ACC112 (cell line): Measurements from ENCODE around the gene NTF4.
"Not testable (repeated sequence)": the region's sequence is repeated elsewhere in the genome, so short reads cannot be mapped to it uniquely, and the experiment has no call there.

ENCODE experiments used
- H2AFZ ChIP-seq: fragments of 200-600 bp; sonication (generic); one replicate; pipeline ENCODE4 v1.6.0; 2017; ENCODE audit warnings: antibody characterized with exemption, low read length; ENCODE audit not compliant: unreplicated experiment
- H3K27ac ChIP-seq: fragments of 200-600 bp; sonication (generic); 2 replicates; pipeline ENCODE4 v1.5.1; 2014; ENCODE audit warnings: low read depth, mild to moderate bottlenecking, antibody characterized with exemption, low read length, moderate library complexity
- H3K27me3 ChIP-seq: fragments of 200-600 bp; sonication (generic); 2 replicates; pipeline ENCODE4 v1.6.1; 2014; ENCODE audit warnings: mild to moderate bottlenecking, antibody characterized with exemption, low read length, moderate library complexity, mixed read lengths; ENCODE audit not compliant: insufficient read depth
- H3K36me3 ChIP-seq: fragments of 200-600 bp; sonication (generic); 2 replicates; pipeline ENCODE4 v1.6.1; 2016; ENCODE audit warnings: mild to moderate bottlenecking, antibody characterized with exemption, low read length, moderate library complexity, mixed read lengths; ENCODE audit not compliant: insufficient read depth
- H3K4me1 ChIP-seq: fragments of 200-600 bp; sonication (generic); one replicate; pipeline ENCODE4 v1.6.1; 2016; ENCODE audit warnings: low read length, mixed read lengths; ENCODE audit not compliant: insufficient read depth, unreplicated experiment, control insufficient read depth
- H3K4me3 ChIP-seq: fragments of 200-600 bp; sonication (generic); 2 replicates; pipeline ENCODE4 v1.5.1; 2014; ENCODE audit warnings: mild to moderate bottlenecking, low read depth, low read length
- H3K79me2 ChIP-seq: fragments of 200-600 bp; sonication (generic); one replicate; pipeline ENCODE4 v1.6.0; 2016; ENCODE audit warnings: low read length; ENCODE audit not compliant: control insufficient read depth, unreplicated experiment, insufficient read depth

NTF4 gene

GRCh38 chr19:49029749-49030148 is 34.9 kb downstream of the NTF4 start:
- not testable (repeated sequence) for H3K27ac ChIP-seq, H3K4me3 ChIP-seq, H3K4me1 ChIP-seq, H2AFZ ChIP-seq, H3K36me3 ChIP-seq, H3K79me2 ChIP-seq, H3K27me3 ChIP-seq

- H3K36me3 ChIP-seq, H3K4me3 ChIP-seq, H3K27me3 ChIP-seq, H3K79me2 ChIP-seq, H2AFZ ChIP-seq, H3K27ac ChIP-seq, H3K4me1 ChIP-seq: not testable (repeated sequence)
Observed at GRCh38 chr19:49028686-49029085, 35.9 kb downstream of the NTF4 start.

- not testable (repeated sequence) for H3K27ac ChIP-seq, H2AFZ ChIP-seq, H3K27me3 ChIP-seq, H3K4me3 ChIP-seq, H3K36me3 ChIP-seq, H3K79me2 ChIP-seq, H3K4me1 ChIP-seq
Observed at GRCh38 chr19:49025599-49025998, 39.0 kb downstream of the NTF4 start.

GRCh38 chr19:49025088-49025487 is 39.5 kb downstream of the NTF4 start:
- H3K27me3 ChIP-seq, H3K4me3 ChIP-seq, H3K4me1 ChIP-seq, H2AFZ ChIP-seq, H3K79me2 ChIP-seq, H3K36me3 ChIP-seq, H3K27ac ChIP-seq: not testable (repeated sequence)

- not testable (repeated sequence) for H3K27me3 ChIP-seq, H3K79me2 ChIP-seq, H3K4me3 ChIP-seq, H3K36me3 ChIP-seq, H3K27ac ChIP-seq, H3K4me1 ChIP-seq, H2AFZ ChIP-seq
Observed at GRCh38 chr19:49024233-49024632, 40.4 kb downstream of the NTF4 start, which contains the start of gene CGB3. TSS of gene CGB3 (minus strand) at chr19:49024333. CDS start at chr19:49023971, 362 bp downstream.

- H3K27ac ChIP-seq: no peak overlapping the region
- no peaks in the 10 kb centered on the region for H3K79me2 ChIP-seq
- no peaks in the 10 kb centered on the region for H3K27me3 ChIP-seq
- H3K4me1 ChIP-seq: no peaks in the 10 kb centered on the region
- H3K4me3 ChIP-seq: no peak overlapping the region
- H2AFZ ChIP-seq: no peak overlapping the region
- no peaks in the 10 kb centered on the region for H3K36me3 ChIP-seq
Observed at GRCh38 chr19:49022116-49022515, 42.5 kb downstream of the NTF4 start.

GRCh38 chr19:49020931-49021895 is 43.4 kb downstream of the NTF4 start:
- Histone ChIP-seq H3K4me3 (no peak overlapping the region), H3K27me3 (no peaks in the 10 kb centered on the region), H3K79me2 (no peaks in the 10 kb centered on the region), H3K4me1 (no peaks in the 10 kb centered on the region), H3K36me3 (no peaks in the 10 kb centered on the region), H3K27ac (no peak overlapping the region), H2AFZ (no peak overlapping the region)

- Histone ChIP-seq H2AFZ (no peak overlapping the region), H3K36me3 (no peaks in the 10 kb centered on the region), H3K27ac (no peak overlapping the region), H3K4me3 (no peak overlapping the region), H3K79me2 (no peaks in the 10 kb centered on the region), H3K4me1 (no peaks in the 10 kb centered on the region), H3K27me3 (no peaks in the 10 kb centered on the region)
Observed at GRCh38 chr19:49020342-49020741, 44.3 kb downstream of the NTF4 start.

- Histone ChIP-seq H3K27ac (no peak overlapping the region), H3K27me3 (no peaks in the 10 kb centered on the region), H2AFZ (peak overlapping the region; percentile 60), H3K4me1 (no peaks in the 10 kb centered on the region), H3K36me3 (no peaks in the 10 kb centered on the region), H3K79me2 (no peaks in the 10 kb centered on the region), H3K4me3 (peak overlapping the region; percentile 71)
Observed at GRCh38 chr19:49019242-49019932, 45.2 kb downstream of the NTF4 start.

GRCh38 chr19:49018388-49019241 is 46.0 kb downstream of the NTF4 start:
- H3K36me3 ChIP-seq, H3K27ac ChIP-seq, H3K4me1 ChIP-seq, H3K79me2 ChIP-seq, H3K27me3 ChIP-seq: not testable (repeated sequence)
- H2AFZ ChIP-seq: peak overlapping the region; percentile 60
- H3K4me3 ChIP-seq: peak overlapping the region; percentile 71
